GM10248 (cell line): Measurements from ENCODE around the gene HOXB5.

Experiments
- CTCF ChIA-PET: fragments of 300-600 bp; sonication (Branson Sonifier 250); formaldehyde crosslinking; extraction: SDS; loops from one replicate; lab custom pipeline; 2021; ENCODE audit warnings: antibody characterized with exemption; lab: Yijun Ruan, JAX
- POLR2A ChIA-PET: fragments of 350-650 bp; sonication (Branson Sonifier 250); formaldehyde crosslinking; extraction: SDS; loops from one replicate; lab custom pipeline; 2020; ENCODE audit warnings: antibody characterized with exemption; lab: Yijun Ruan, JAX
- DNase-seq: peaks from one replicate; pipeline ENCODE4 v3.0.0; 2012; ENCODE audit errors: extremely low spot score
- CTCF ChIP-seq: IDR thresholded peaks from 2 replicates; pipeline ENCODE4 v1.5.1; 2012; ENCODE audit warnings: mild to moderate bottlenecking, low read depth; ENCODE audit errors: extremely low read depth, missing control alignments, control extremely low read depth

The HOXB5 gene

GRCh38 chr17:48639982-48640857, 46.6 kb upstream of the HOXB5 start:
- CTCF ChIA-PET: interaction anchor here (0.7 to 2.2 kb wide), 9 partner anchors 10 to 178 kb away, joined by 3 to 10 read pairs (median 5); partner anchors contain the start of gene HOXB9
- POLR2A ChIA-PET: interaction anchor here (0.7 kb wide), 1 partner anchor 701 kb away, joined by 3 read pairs; no protein-coding TSS in a partner anchor
- TF ChIP-seq CTCF: no peak
- no peak for DNase-seq

- TF ChIP-seq CTCF: no peak
- POLR2A ChIA-PET: no interaction called here
- CTCF ChIA-PET: interaction anchor here (0.7 to 3.4 kb wide), 6 partner anchors 10 to 88 kb away, joined by 3 to 17 read pairs (median 6); partner anchors contain the start of gene HOXB9
- DNase-seq: no peak
Measured at GRCh38 chr17:48639136-48639535, 45.6 kb upstream of the HOXB5 start.

- ChIA-PET CTCF (interaction anchor here (0.8 to 3.9 kb wide), 14 partner anchors 10 to 609 kb away, joined by 3 to 28 read pairs (median 5); partner anchors contain the start of gene HOXB9), POLR2A (no interaction called here)
- no peak for TF ChIP-seq CTCF
- no peak for DNase-seq
Measured at GRCh38 chr17:48637323-48638260, 44.0 kb upstream of the HOXB5 start.

GRCh38 chr17:48636177-48637018, 42.8 kb upstream of the HOXB5 start:
- POLR2A ChIA-PET: no interaction called here
- DNase-seq: peak; percentile 82
- peak; percentile 78 for TF ChIP-seq CTCF
- CTCF ChIA-PET: interaction anchor here (0.6 to 3.9 kb wide), 26 partner anchors 10 to 611 kb away, joined by 3 to 28 read pairs (median 4); partner anchors contain the start of gene HOXB9

GRCh38 chr17:48634493-48635208, 41.1 kb upstream of the HOXB5 start:
- POLR2A ChIA-PET: no interaction called here

More at GRCh38 chr17:48634493-48635208, 41.1 kb upstream of the HOXB5 start:
- CTCF ChIA-PET: interaction anchor here (1.0 to 3.9 kb wide), 6 partner anchors 9 to 44 kb away, joined by 4 to 28 read pairs (median 10); partner anchors contain the start of gene HOXB9
- no peak for DNase-seq
- TF ChIP-seq CTCF: no peak
